ENCODE data around the gene PARVB. TPM values are rescaled to one million over a fixed set of nuclear protein-coding genes. Genes with fewer than 3 reads are reported as not detected.
"Not testable (repeated sequence)": the region's sequence is repeated elsewhere in the genome, so short reads cannot be mapped to it uniquely, and the experiment has no call there.

The PARVB gene
- total RNA-seq, 1 experiment from 2014 or later = 35.3 TPM

GRCh38 chr22:44109416-44109815, 85.3 kb downstream of the PARVB start:
- no TSS peak for BruUV-seq (replicated peaks)
- Histone ChIP-seq H4K20me1 (ENCODE audit: insufficient read depth) (no peaks in the 10 kb centered on the region), H3K4me2 (no peak overlapping the region), H3K36me3 (ENCODE audit: low read depth) (no peaks in the 10 kb centered on the region), H3K4me1 (replicated peaks; ENCODE audit: insufficient read depth) (no peaks in the 10 kb centered on the region), H3K9me3 (ENCODE audit: insufficient read depth, low read depth) (no peaks in the 10 kb centered on the region), H3K27ac (no peak overlapping the region), H3K9me2 (ENCODE audit: insufficient read depth) (no peaks in the 10 kb centered on the region), H3K27me3 (ENCODE audit: insufficient read depth, low read depth) (no peaks in the 10 kb centered on the region), H3K4me3 (no peak overlapping the region), H2AFZ (no peak overlapping the region), H3K79me2 (ENCODE audit: low read depth) (no peaks in the 10 kb centered on the region), H3F3A (ENCODE audit: insufficient read depth, low read depth) (no peaks in the 10 kb centered on the region)
- DNase-seq = no peak
- TF ChIP-seq EZH2 (IDR thresholded peaks at IDR 0.05; ENCODE audit: low read depth) = no peak
- TF ChIP-seq CTCF (conservative IDR thresholded peaks at IDR 0.05) = no peak
- ChIA-PET POLR2A (ENCODE audit: unreplicated experiment) (no interaction called here), CTCF (no interaction called here)
- intact Hi-C loops (cut with micrococcal nuclease; ENCODE audit: unreplicated experiment) = no loop called here

- CTCF ChIA-PET = interaction anchor here (0.7 kb wide), 1 partner anchor 937 kb away, joined by 4 read pairs; no protein-coding TSS in a partner anchor
- not testable (repeated sequence) for H3K36me3 ChIP-seq (ENCODE audit: low read depth)
These were observed 86.6 kb downstream of the PARVB start for GRCh38 chr22:44110656-44111055.

GRCh38 chr22:44111562-44112155, 87.6 kb downstream of the PARVB start:
- Histone ChIP-seq H3K4me2 (no peak overlapping the region), H3K4me1 (replicated peaks; ENCODE audit: insufficient read depth) (no peaks in the 10 kb centered on the region), H3K36me3 (ENCODE audit: low read depth) (no peaks in the 10 kb centered on the region), H3K27ac (no peak overlapping the region), H3K9me2 (ENCODE audit: insufficient read depth) (no peaks in the 10 kb centered on the region), H3F3A (ENCODE audit: insufficient read depth, low read depth) (no peaks in the 10 kb centered on the region), H2AFZ (no peak overlapping the region), H3K27me3 (ENCODE audit: insufficient read depth, low read depth) (no peaks in the 10 kb centered on the region), H3K9me3 (ENCODE audit: insufficient read depth, low read depth) (no peaks in the 10 kb centered on the region), H3K79me2 (ENCODE audit: low read depth) (no peaks in the 10 kb centered on the region), H4K20me1 (ENCODE audit: insufficient read depth) (no peaks in the 10 kb centered on the region), H3K4me3 (no peak overlapping the region)
- intact Hi-C loops (cut with micrococcal nuclease; ENCODE audit: unreplicated experiment) = no loop called here
- no peak for DNase-seq
- ChIA-PET CTCF (interaction anchor here (0.7 kb wide), 1 partner anchor 938 kb away, joined by 4 read pairs; no protein-coding TSS in a partner anchor), POLR2A (ENCODE audit: unreplicated experiment) (no interaction called here)
- TF ChIP-seq EZH2 (IDR thresholded peaks at IDR 0.05; ENCODE audit: low read depth) (no peak), CTCF (conservative IDR thresholded peaks at IDR 0.05) (no peak)
- BruUV-seq (replicated peaks) = no TSS peak

More at GRCh38 chr22:44110656-44111055, 86.6 kb downstream of the PARVB start:
- H3K79me2 ChIP-seq (ENCODE audit: low read depth); H3F3A ChIP-seq (ENCODE audit: insufficient read depth, low read depth); H3K9me2 ChIP-seq (ENCODE audit: insufficient read depth); H3K27ac ChIP-seq; intact Hi-C loops (cut with micrococcal nuclease; ENCODE audit: unreplicated experiment); H3K4me2 ChIP-seq; H3K9me3 ChIP-seq (ENCODE audit: insufficient read depth, low read depth); POLR2A ChIA-PET (ENCODE audit: unreplicated experiment); DNase-seq; H4K20me1 ChIP-seq (ENCODE audit: insufficient read depth); H2AFZ ChIP-seq; H3K27me3 ChIP-seq (ENCODE audit: insufficient read depth, low read depth); H3K4me1 ChIP-seq (replicated peaks; ENCODE audit: insufficient read depth); BruUV-seq (replicated peaks); H3K4me3 ChIP-seq: not testable (repeated sequence)

- H2AFZ ChIP-seq = no peak overlapping the region
- no peak for TF ChIP-seq CTCF (conservative IDR thresholded peaks at IDR 0.05)
- no peak for TF ChIP-seq EZH2 (IDR thresholded peaks at IDR 0.05; ENCODE audit: low read depth)
- no peak for DNase-seq
- H3K9me3 ChIP-seq (ENCODE audit: insufficient read depth, low read depth) = no peaks in the 10 kb centered on the region
- H4K20me1 ChIP-seq (ENCODE audit: insufficient read depth) = no peaks in the 10 kb centered on the region
- ChIA-PET CTCF (no interaction called here), POLR2A (ENCODE audit: unreplicated experiment) (no interaction called here)
- BruUV-seq (replicated peaks) = no TSS peak
- H3K27ac ChIP-seq = no peak overlapping the region
- no peak overlapping the region for H3K4me2 ChIP-seq
- H3K36me3 ChIP-seq (ENCODE audit: low read depth) = no peaks in the 10 kb centered on the region
- H3F3A ChIP-seq (ENCODE audit: insufficient read depth, low read depth) = no peaks in the 10 kb centered on the region
- no peaks in the 10 kb centered on the region for H3K79me2 ChIP-seq (ENCODE audit: low read depth)
- no peaks in the 10 kb centered on the region for H3K9me2 ChIP-seq (ENCODE audit: insufficient read depth)
- H3K27me3 ChIP-seq (ENCODE audit: insufficient read depth, low read depth) = no peaks in the 10 kb centered on the region
- H3K4me1 ChIP-seq (replicated peaks; ENCODE audit: insufficient read depth) = no peaks in the 10 kb centered on the region
- intact Hi-C loops (cut with micrococcal nuclease; ENCODE audit: unreplicated experiment) = no loop called here
- H3K4me3 ChIP-seq = no peak overlapping the region
These were observed 88.1 kb downstream of the PARVB start for GRCh38 chr22:44112191-44112590.
